HEK293 (cell line): ENCODE results near the gene SH3PXD2B.

Source experiments
- CTCF ChIA-PET: fragments of 350-600 bp; formaldehyde crosslinking; extraction: SDS; loops from one replicate; lab custom pipeline; 2021; ENCODE audit warnings: antibody characterized with exemption; lab: Yijun Ruan, JAX
- POLR2A ChIA-PET: fragments of 300-600 bp; formaldehyde crosslinking; extraction: SDS; loops from one replicate; lab custom pipeline; 2020; ENCODE audit warnings: antibody characterized with exemption, inconsistent platforms; lab: Yijun Ruan, JAX
- H3K27ac ChIP-seq: fragments of 200-500 bp; sonication (Bioruptor generic); 2 replicates; pipeline ENCODE4 v1.5.1; 2014; ENCODE audit warnings: low read depth, low read length, control low read depth, inconsistent platforms; ENCODE audit errors: extremely low read depth
- H3K36me3 ChIP-seq, 2 experiments: fragments of 200-500 bp in 1 of 2; sonication (Bioruptor generic) in 1 of 2; 1 replicate in 1 of 2; 2 replicates in 1 of 2; pipeline ENCODE4 v1.5.1; 2014 to 2017; ENCODE audit warnings: inconsistent platforms in 2 of 2, low read length in 2 of 2; ENCODE audit not compliant: control insufficient read depth in 2 of 2, insufficient read depth in 1 of 2
- H3K4me1 ChIP-seq: fragments of 200-500 bp; sonication (Bioruptor generic); 2 replicates; pipeline ENCODE4 v1.5.1; 2014; ENCODE audit warnings: mild to moderate bottlenecking, low read length, inconsistent platforms; ENCODE audit not compliant: control insufficient read depth, insufficient read depth
- H3K4me3 ChIP-seq: 2 replicates; pipeline ENCODE4 v1.5.1; 2011; ENCODE audit warnings: low read depth, mild to moderate bottlenecking, control low read depth, low read length, moderate library complexity
- H3K9me3 ChIP-seq: fragments of 200-500 bp; sonication (Bioruptor generic); 2 replicates; pipeline ENCODE4 v1.5.1; 2014; ENCODE audit warnings: low read depth, low read length, inconsistent platforms; ENCODE audit not compliant: control insufficient read depth, insufficient read depth
- GLI4 ChIP-seq: fragments of 450-650 bp; formaldehyde crosslinking; IDR thresholded peaks from 2 replicates; pipeline ENCODE4 v1.5.1; 2016; ENCODE audit warnings: missing biosample characterization, missing genetic modification characterization
- HOXC10 ChIP-seq: sonication (generic); formaldehyde crosslinking; IDR thresholded peaks from 2 replicates; pipeline ENCODE4 v1.8.1; 2023; ENCODE audit warnings: mild to moderate bottlenecking, missing genetic modification reagents
- INSM2 ChIP-seq: fragments of 450-650 bp; formaldehyde crosslinking; IDR thresholded peaks from 2 replicates; pipeline ENCODE4 v1.5.1; 2016; ENCODE audit warnings: missing biosample characterization, missing genetic modification characterization
- KLF10 ChIP-seq: fragments of 450-650 bp; IDR thresholded peaks from 2 replicates; pipeline ENCODE4 v1.5.1; 2018; ENCODE audit warnings: missing biosample characterization, mild to moderate bottlenecking, missing genetic modification characterization
- PBX3 ChIP-seq: sonication (generic); formaldehyde crosslinking; IDR thresholded peaks from 2 replicates; pipeline ENCODE4 v1.8.1; 2022; ENCODE audit warnings: mild to moderate bottlenecking, moderate library complexity, missing genetic modification reagents
- SP2 ChIP-seq: fragments of 450-650 bp; formaldehyde crosslinking; IDR thresholded peaks from 2 replicates; pipeline ENCODE4 v1.5.1; 2016; ENCODE audit warnings: missing biosample characterization, missing genetic modification characterization
- SP7 ChIP-seq: fragments of 450-650 bp; formaldehyde crosslinking; IDR thresholded peaks from 2 replicates; pipeline ENCODE4 v1.5.1; 2016; ENCODE audit warnings: missing biosample characterization, missing genetic modification characterization
- YY1 ChIP-seq: fragments of 450-650 bp; formaldehyde crosslinking; IDR thresholded peaks from 2 replicates; pipeline ENCODE4 v1.5.1; 2018; ENCODE audit warnings: missing biosample characterization, missing genetic modification characterization
- ZBTB17 ChIP-seq: fragments of 450-650 bp; formaldehyde crosslinking; IDR thresholded peaks from 2 replicates; pipeline ENCODE4 v1.5.1; 2016; ENCODE audit warnings: missing biosample characterization, missing genetic modification characterization
- ZBTB8A ChIP-seq: fragments of 450-650 bp; formaldehyde crosslinking; IDR thresholded peaks from 2 replicates; pipeline ENCODE4 v1.5.1; 2016; ENCODE audit warnings: missing biosample characterization, missing genetic modification characterization
- ZFP41 ChIP-seq: fragments of 450-650 bp; formaldehyde crosslinking; IDR thresholded peaks from 2 replicates; pipeline ENCODE4 v1.5.1; 2016; ENCODE audit warnings: missing biosample characterization, missing genetic modification characterization, borderline replicate concordance
- ZNF148 ChIP-seq: fragments of 450-650 bp; formaldehyde crosslinking; IDR thresholded peaks from 2 replicates; pipeline ENCODE4 v1.5.0; 2017; ENCODE audit warnings: missing biosample characterization, missing genetic modification characterization, borderline replicate concordance
- ZNF16 ChIP-seq: fragments of 450-650 bp; formaldehyde crosslinking; IDR thresholded peaks from 2 replicates; pipeline ENCODE4 v1.5.1; 2016; ENCODE audit warnings: low read depth, missing biosample characterization, missing genetic modification characterization
- ZNF174 ChIP-seq: fragments of 450-650 bp; formaldehyde crosslinking; IDR thresholded peaks from 2 replicates; pipeline ENCODE4 v1.5.0; 2017; ENCODE audit warnings: missing biosample characterization, mild to moderate bottlenecking, missing genetic modification characterization
- ZNF19 ChIP-seq: fragments of 450-650 bp; formaldehyde crosslinking; IDR thresholded peaks from 2 replicates; pipeline ENCODE4; 2016; ENCODE audit warnings: missing biosample characterization, missing genetic modification characterization, low read depth
- ZNF239 ChIP-seq: fragments of 450-650 bp; formaldehyde crosslinking; IDR thresholded peaks from 2 replicates; pipeline ENCODE4 v1.5.1; 2016; ENCODE audit warnings: missing biosample characterization, missing genetic modification characterization
- ZNF335 ChIP-seq: fragments of 450-650 bp; formaldehyde crosslinking; conservative IDR thresholded peaks from 2 replicates; pipeline ENCODE4 v1.5.1; 2016; ENCODE audit warnings: missing biosample characterization, missing genetic modification characterization
- ZNF391 ChIP-seq: fragments of 450-650 bp; formaldehyde crosslinking; IDR thresholded peaks from 2 replicates; pipeline ENCODE4 v1.5.1; 2016; ENCODE audit warnings: low read depth, missing biosample characterization, missing genetic modification characterization, borderline replicate concordance
- ZNF600 ChIP-seq: fragments of 450-650 bp; formaldehyde crosslinking; IDR thresholded peaks from 2 replicates; pipeline ENCODE4 v1.5.1; 2016; ENCODE audit warnings: missing biosample characterization, missing genetic modification characterization
- ZNF621 ChIP-seq: fragments of 450-650 bp; formaldehyde crosslinking; IDR thresholded peaks from 2 replicates; pipeline ENCODE4 v1.5.1; 2017; ENCODE audit warnings: missing biosample characterization, missing genetic modification characterization
- ZNF623 ChIP-seq: fragments of 450-650 bp; formaldehyde crosslinking; IDR thresholded peaks from 2 replicates; pipeline ENCODE4 v1.5.1; 2016; ENCODE audit warnings: missing biosample characterization, missing genetic modification characterization
- ZNF624 ChIP-seq: fragments of 450-650 bp; formaldehyde crosslinking; IDR thresholded peaks from 2 replicates; pipeline ENCODE4 v1.5.1; 2017; ENCODE audit warnings: missing biosample characterization, missing genetic modification characterization
- ZNF626 ChIP-seq: fragments of 450-650 bp; sonication (Bioruptor Pico); formaldehyde crosslinking; IDR thresholded peaks from 2 replicates; pipeline ENCODE4 v1.5.1; 2018; ENCODE audit warnings: missing biosample characterization, missing genetic modification characterization, inconsistent platforms
- ZNF660 ChIP-seq: fragments of 450-650 bp; IDR thresholded peaks from 2 replicates; pipeline ENCODE4 v1.5.1; 2018; ENCODE audit warnings: missing biosample characterization, mild to moderate bottlenecking, missing genetic modification characterization
- ZNF768 ChIP-seq: fragments of 450-650 bp; formaldehyde crosslinking; IDR thresholded peaks from 2 replicates; pipeline ENCODE4 v1.5.1; 2018; ENCODE audit warnings: missing biosample characterization, mild to moderate bottlenecking, missing genetic modification characterization
- ZXDB ChIP-seq: fragments of 450-650 bp; formaldehyde crosslinking; IDR thresholded peaks from 2 replicates; pipeline ENCODE4 v1.5.1; 2016; ENCODE audit warnings: missing biosample characterization, missing genetic modification characterization
- TF ChIP-seq, protein P1 (sequence below): fragments of 450-650 bp; formaldehyde crosslinking; IDR thresholded peaks from 2 replicates; pipeline ENCODE4 v1.5.1; 2016; ENCODE audit warnings: missing biosample characterization, missing genetic modification characterization
- TF ChIP-seq, protein P2 (sequence below): fragments of 450-650 bp; formaldehyde crosslinking; IDR thresholded peaks from 2 replicates; pipeline ENCODE4 v1.5.1; 2017; ENCODE audit warnings: missing biosample characterization, missing genetic modification characterization
- TF ChIP-seq, protein P3 (sequence below): fragments of 450-650 bp; formaldehyde crosslinking; IDR thresholded peaks from 2 replicates; pipeline ENCODE4 v1.5.1; 2016; ENCODE audit warnings: missing biosample characterization, missing genetic modification characterization

Gene SH3PXD2B

GRCh38 chr5:172454358-172455086 lies at the start of gene SH3PXD2B:
TSS of gene SH3PXD2B (minus strand) at chr5:172454525. CDS start at chr5:172454352, 173 bp downstream.
- Histone ChIP-seq H3K4me3 (peak within 1 kb of the TSS; percentile 65), H3K4me1 (no peaks in the 10 kb centered on the region; the same call in 1 of the 2 replicates), H3K9me3 (no peaks in the 10 kb centered on the region), H3K27ac (peak within 1 kb of the TSS; percentile 73; the same call in 1 of the 2 replicates), H3K36me3 (no peaks in the 10 kb centered on the region)
- ChIA-PET POLR2A (no interaction called here), CTCF (no interaction called here)
- TF ChIP-seq ZXDB (tag by site-specific recombination) (no peak; the same call in 1 of the 2 replicates), ZNF621 (tag by site-specific recombination) (no peak), ZNF623 (tag by site-specific recombination) (0 out of 2 replicates have a peak, but pooled peaks have one; percentile 12), ZNF16 (tag by site-specific recombination) (no peak), PBX3 (0 out of 2 replicates have a peak, but pooled peaks have one; percentile 6), KLF10 (tag by site-specific recombination) (peak; percentile 9; the same call in 1 of the 2 replicates), ZBTB8A (tag by site-specific recombination) (no peak), ZNF600 (no peak), ZNF19 (no peak), ZBTB17 (tag by site-specific recombination) (peak; percentile 59), SP2 (peak; percentile 39), ZNF148 (tag by site-specific recombination) (no peak), GLI4 (tag by site-specific recombination) (no peak), ZNF391 (tag by site-specific recombination) (0 out of 2 replicates have a peak, but pooled peaks have one; percentile 59), ZNF624 (tag by site-specific recombination) (no peak), ZNF174 (0 out of 2 replicates have a peak, but pooled peaks have one; percentile 34), INSM2 (tag by site-specific recombination) (peak; percentile 74), ZFP41 (tag by site-specific recombination) (no peak), HOXC10 (CRISPR knock-in tag) (no peak), YY1 (tag by site-specific recombination) (0 out of 2 replicates have a peak, but pooled peaks have one; percentile 37), ZNF239 (tag by site-specific recombination) (no peak), ZNF768 (tag by site-specific recombination) (peak; percentile 91), ZNF660 (tag by site-specific recombination) (0 out of 2 replicates have a peak, but pooled peaks have one; percentile 30), SP7 (tag by site-specific recombination) (0 out of 2 replicates have a peak, but pooled peaks have one; percentile 15), ZNF335 (peak; percentile 31), ZNF626 (no peak)
- TF ChIP-seq, protein P1, sequence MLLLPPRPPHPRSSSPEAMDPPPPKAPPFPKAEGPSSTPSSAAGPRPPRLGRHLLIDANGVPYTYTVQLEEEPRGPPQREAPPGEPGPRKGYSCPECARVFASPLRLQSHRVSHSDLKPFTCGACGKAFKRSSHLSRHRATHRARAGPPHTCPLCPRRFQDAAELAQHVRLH (tag by site-specific recombination) = peak; percentile 90
- TF ChIP-seq, protein P2, sequence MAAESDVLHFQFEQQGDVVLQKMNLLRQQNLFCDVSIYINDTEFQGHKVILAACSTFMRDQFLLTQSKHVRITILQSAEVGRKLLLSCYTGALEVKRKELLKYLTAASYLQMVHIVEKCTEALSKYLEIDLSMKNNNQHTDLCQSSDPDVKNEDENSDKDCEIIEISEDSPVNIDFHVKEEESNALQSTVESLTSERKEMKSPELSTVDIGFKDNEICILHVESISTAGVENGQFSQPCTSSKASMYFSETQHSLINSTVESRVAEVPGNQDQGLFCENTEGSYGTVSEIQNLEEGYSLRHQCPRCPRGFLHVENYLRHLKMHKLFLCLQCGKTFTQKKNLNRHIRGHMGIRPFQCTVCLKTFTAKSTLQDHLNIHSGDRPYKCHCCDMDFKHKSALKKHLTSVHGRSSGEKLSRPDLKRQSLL = peak; percentile 68; the same call in 1 of the 2 replicates
- TF ChIP-seq, protein P3, sequence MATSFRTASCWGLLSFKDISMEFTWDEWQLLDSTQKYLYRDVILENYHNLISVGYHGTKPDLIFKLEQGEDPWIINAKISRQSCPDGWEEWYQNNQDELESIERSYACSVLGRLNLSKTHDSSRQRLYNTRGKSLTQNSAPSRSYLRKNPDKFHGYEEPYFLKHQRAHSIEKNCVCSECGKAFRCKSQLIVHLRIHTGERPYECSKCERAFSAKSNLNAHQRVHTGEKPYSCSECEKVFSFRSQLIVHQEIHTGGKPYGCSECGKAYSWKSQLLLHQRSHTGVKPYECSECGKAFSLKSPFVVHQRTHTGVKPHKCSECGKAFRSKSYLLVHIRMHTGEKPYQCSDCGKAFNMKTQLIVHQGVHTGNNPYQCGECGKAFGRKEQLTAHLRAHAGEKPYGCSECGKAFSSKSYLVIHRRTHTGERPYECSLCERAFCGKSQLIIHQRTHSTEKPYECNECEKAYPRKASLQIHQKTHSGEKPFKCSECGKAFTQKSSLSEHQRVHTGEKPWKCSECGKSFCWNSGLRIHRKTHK = no peak
